Measurements from ENCODE around the gene TMEM167A.
A peak's percentile ranks its signal among the peaks of the same experiment; 100 is the strongest.
"Not testable (repeated sequence)": the region's sequence is repeated elsewhere in the genome, so short reads cannot be mapped to it uniquely, and the experiment has no call there.

The TMEM167A gene

GRCh38 chr5:83090169-83090568, 13.0 kb upstream of the TMEM167A start:
- DNase-seq (ENCODE audit: low read depth, low spot score), result no peak

GRCh38 chr5:83085106-83085505, 7.9 kb upstream of the TMEM167A start:
- DNase-seq (ENCODE audit: low read depth, low spot score), result no peak

- DNase-seq (ENCODE audit: low read depth, low spot score), result no peak
These were observed 7.1 kb upstream of the TMEM167A start for GRCh38 chr5:83084336-83084735.

- DNase-seq (ENCODE audit: low read depth, low spot score), result no peak
These were observed 5.6 kb upstream of the TMEM167A start for GRCh38 chr5:83082750-83083149.

GRCh38 chr5:83077662-83078261, 568 bp upstream of the TMEM167A start:
- DNase-seq (ENCODE audit: low read depth, low spot score), result peak; percentile 5

- DNase-seq (ENCODE audit: low read depth, low spot score), result no peak
These were observed 4.2 kb downstream of the TMEM167A start for GRCh38 chr5:83072966-83073365.

GRCh38 chr5:83071286-83072051, 5.7 kb downstream of the TMEM167A start:
- DNase-seq (ENCODE audit: low read depth, low spot score), result no peak

GRCh38 chr5:83069096-83069799, 7.9 kb downstream of the TMEM167A start:
- DNase-seq (ENCODE audit: low read depth, low spot score), result no peak

- not testable (repeated sequence) for DNase-seq (ENCODE audit: low read depth, low spot score)
These were observed 9.8 kb downstream of the TMEM167A start for GRCh38 chr5:83067377-83067776.

GRCh38 chr5:83066548-83067110, 10.6 kb downstream of the TMEM167A start:
- DNase-seq (ENCODE audit: low read depth, low spot score), result no peak

GRCh38 chr5:83059341-83059740, 17.9 kb downstream of the TMEM167A start:
- no peak for DNase-seq (ENCODE audit: low read depth, low spot score)

GRCh38 chr5:83058726-83059125, 18.5 kb downstream of the TMEM167A start:
- DNase-seq (ENCODE audit: low read depth, low spot score), result no peak

- no peak for DNase-seq (ENCODE audit: low read depth, low spot score)
These were observed 22.0 kb downstream of the TMEM167A start for GRCh38 chr5:83055166-83055565.

GRCh38 chr5:83050723-83051340, 26.4 kb downstream of the TMEM167A start:
- DNase-seq (ENCODE audit: low read depth, low spot score), result no peak

- DNase-seq (ENCODE audit: low read depth, low spot score), result no peak
These were observed 27.8 kb downstream of the TMEM167A start for GRCh38 chr5:83049370-83049885.

- no peak for DNase-seq (ENCODE audit: low read depth, low spot score)
These were observed 28.4 kb downstream of the TMEM167A start for GRCh38 chr5:83048811-83049210.

GRCh38 chr5:83048277-83048676, 28.9 kb downstream of the TMEM167A start:
- DNase-seq (ENCODE audit: low read depth, low spot score), result peak; percentile 5

GRCh38 chr5:83044926-83045325, 32.3 kb downstream of the TMEM167A start:
- no peak for DNase-seq (ENCODE audit: low read depth, low spot score)

GRCh38 chr5:83042507-83042906, 34.7 kb downstream of the TMEM167A start:
- DNase-seq (ENCODE audit: low read depth, low spot score), result no peak

GRCh38 chr5:83038924-83039323, 38.3 kb downstream of the TMEM167A start:
- DNase-seq (ENCODE audit: low read depth, low spot score), result no peak

- DNase-seq (ENCODE audit: low read depth, low spot score), result no peak
These were observed 40.1 kb downstream of the TMEM167A start for GRCh38 chr5:83036991-83037575.

All from brain pericyte (primary cell).